SK-N-MC (cell line): ENCODE results near the gene PTPRN2.

ENCODE experiments used
- EZH2 ChIP-seq: fragments of 200-600 bp; sonication (generic); IDR thresholded peaks from one replicate; pipeline ENCODE4 v1.6.1; 2017; ENCODE audit warnings: antibody characterized with exemption
- FOXP2 ChIP-seq: optimal IDR thresholded peaks from 2 replicates; pipeline ENCODE3; 2011; ENCODE audit warnings: mild to moderate bottlenecking, moderate library complexity; ENCODE audit not compliant: insufficient read depth; ENCODE audit errors: extremely low read length, control extremely low read depth
- POLR2AphosphoS5 ChIP-seq: IDR thresholded peaks from 2 replicates; pipeline ENCODE4 v1.6.1; 2012; ENCODE audit warnings: mild to moderate bottlenecking, low read depth, low read length, borderline replicate concordance

DNA sequence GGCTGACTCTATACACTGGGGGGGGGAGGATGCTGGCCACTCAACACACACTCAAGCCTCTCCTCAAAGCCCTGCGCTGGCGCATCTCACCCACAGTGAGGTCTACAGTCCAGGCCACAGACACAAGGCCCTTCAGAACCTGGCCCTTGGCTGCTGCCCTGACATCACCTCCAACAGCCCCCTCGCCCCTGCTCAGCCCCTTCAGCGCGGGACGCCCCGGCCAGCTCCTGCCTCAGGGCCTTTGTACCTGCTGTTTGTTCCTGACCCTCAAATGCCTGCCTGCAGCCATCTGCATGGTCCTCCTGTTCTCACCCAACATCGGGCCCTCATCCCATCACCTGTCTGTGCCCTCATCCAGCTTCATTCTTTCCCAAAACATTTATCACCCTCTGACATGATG lies 678.3 kb downstream of the PTPRN2 start:
- no peak for TF ChIP-seq EZH2
- TF ChIP-seq POLR2AphosphoS5, result no peak
- TF ChIP-seq FOXP2, result no peak
